Measurements from ENCODE around the gene EIF4H. TPM values are rescaled to one million over a fixed set of nuclear protein-coding genes. Genes with fewer than 3 reads are reported as not detected.

The EIF4H gene
- total and polyA plus RNA-seq, 2 of the 8 experiments (the other 6 are each of a cell fraction or from before 2014, with no cell fraction given) = 323 to 382 TPM

- no peak for TF ChIP-seq CHD7 (IDR thresholded peaks at IDR 0.05; ENCODE audit: insufficient replicate concordance, low read length)
- no peak for TF ChIP-seq KDM4A (IDR thresholded peaks at IDR 0.05; ENCODE audit: low read depth, low read length, severe bottlenecking)
- TF ChIP-seq KDM1A (IDR thresholded peaks at IDR 0.05; ENCODE audit: borderline replicate concordance, low read length) = no peak
- no peak for TF ChIP-seq SP1 (IDR thresholded peaks at IDR 0.05; ENCODE audit: low read depth, low read length)
- TF ChIP-seq CREB1 (IDR thresholded peaks at IDR 0.05) = no peak
- TF ChIP-seq GABPA (IDR thresholded peaks at IDR 0.05; ENCODE audit: borderline replicate concordance, insufficient read depth, low read length) = no peak
- TF ChIP-seq BCL11A (IDR thresholded peaks at IDR 0.05; ENCODE audit: low read depth in 2 of 2, low read length in 2 of 2) = no peak
- TF ChIP-seq SP4 (IDR thresholded peaks at IDR 0.05; ENCODE audit: low read length) = no peak
Measured at GRCh38 chr7:74224511-74224832, 50.3 kb downstream of the EIF4H start (continued).

Measured in H1 (cell line).